ENCODE data around the gene HBD. TPM values are rescaled to one million over a fixed set of nuclear protein-coding genes. Genes with fewer than 3 reads are reported as not detected.
"Not testable (repeated sequence)": the region's sequence is repeated elsewhere in the genome, so short reads cannot be mapped to it uniquely, and the experiment has no call there.

The HBD gene
- total RNA-seq, 1 experiment from 2014 or later: 0.32 TPM

DNA sequence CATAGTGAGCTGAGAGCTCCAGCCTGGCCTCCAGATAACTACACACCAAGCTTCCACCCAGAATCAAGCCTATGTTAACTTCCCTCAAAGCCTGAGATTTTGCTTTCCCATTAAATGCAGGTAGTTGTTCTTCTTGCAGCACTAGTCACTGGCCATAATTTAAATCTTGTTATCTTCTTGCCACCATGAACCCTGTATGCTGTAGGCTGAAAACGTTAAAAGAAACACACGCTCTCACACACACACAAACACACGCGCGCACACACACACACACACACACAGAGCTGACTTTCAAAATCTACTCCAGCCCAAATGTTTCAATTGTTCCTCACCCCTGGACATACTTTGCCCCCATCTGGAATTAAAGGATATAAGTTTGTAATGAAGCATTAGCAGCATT lies 19.2 kb upstream of the HBD start:
- not testable (repeated sequence) for DNase-seq (ENCODE audit: low read depth)

DNA sequence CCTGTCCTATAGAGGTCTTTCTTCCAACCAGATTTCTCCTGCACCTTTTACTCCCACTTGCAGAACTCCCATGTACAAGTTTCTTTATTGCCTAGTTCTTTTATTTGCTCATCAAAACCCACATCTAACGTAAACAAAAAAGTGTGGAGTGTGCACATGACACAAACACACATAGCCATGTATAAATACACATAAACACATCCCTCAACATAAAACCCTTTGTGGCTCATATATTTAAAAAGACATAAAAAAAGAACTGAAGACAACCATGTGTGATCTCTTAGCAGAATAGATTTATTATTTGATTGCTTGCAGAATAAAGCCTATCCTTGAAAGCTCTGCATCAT lies 18.6 kb upstream of the HBD start:
- DNase-seq (ENCODE audit: low read depth): no peak

DNA sequence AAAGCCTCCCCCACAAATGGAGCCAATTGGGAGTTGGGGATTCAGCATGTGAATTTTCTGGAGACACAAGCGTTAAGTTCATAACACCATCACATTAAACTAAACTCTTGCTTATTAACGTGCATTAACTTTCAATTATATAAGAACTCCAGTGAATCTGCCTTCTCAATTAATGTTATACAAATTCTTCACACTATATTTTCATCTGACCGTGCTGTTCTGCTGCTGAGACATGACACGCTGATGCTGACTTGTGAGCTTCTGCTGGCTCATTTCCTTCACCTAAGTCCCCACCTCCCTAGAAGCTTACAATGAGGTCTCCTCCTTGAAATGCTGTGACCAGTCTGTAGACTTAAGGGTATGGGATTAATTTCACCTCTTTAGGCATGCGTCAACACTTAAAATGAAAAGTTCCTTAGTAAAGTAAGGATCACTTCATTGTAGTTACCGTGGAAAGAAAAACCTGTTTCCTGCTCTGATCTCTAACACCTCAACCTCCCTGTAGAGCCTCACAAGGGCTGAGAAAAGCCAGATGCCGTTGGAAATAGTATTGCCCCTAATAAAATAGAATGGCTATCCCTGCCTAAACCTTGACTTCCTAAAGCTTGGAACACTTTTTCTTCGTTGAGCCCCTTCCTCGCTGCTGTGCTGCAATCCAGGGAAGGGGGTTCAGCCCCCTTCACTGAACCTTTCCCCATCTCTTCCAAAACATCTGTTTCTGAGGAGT lies 18.1 kb upstream of the HBD start:
- no peak for DNase-seq (ENCODE audit: low read depth)

DNA sequence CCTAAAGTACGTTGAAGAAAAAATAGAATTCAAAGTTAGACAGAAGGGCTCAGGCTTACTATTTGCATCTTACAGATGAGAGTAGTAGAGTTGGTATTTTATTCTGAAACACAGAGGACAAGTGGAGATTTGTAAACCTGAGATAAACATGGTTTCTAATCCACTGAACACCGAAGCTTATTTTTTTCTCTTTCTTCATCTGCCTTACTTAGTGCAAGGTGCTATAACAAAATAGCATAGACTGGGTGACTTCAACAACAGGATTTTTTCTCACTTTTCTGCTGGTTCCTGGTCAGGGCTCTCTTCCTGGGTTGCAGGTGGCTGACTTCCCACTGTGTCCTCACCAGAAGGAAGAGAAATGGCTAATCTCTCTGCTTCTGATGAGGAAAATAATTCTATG lies 17.5 kb upstream of the HBD start:
- no peak for DNase-seq (ENCODE audit: low read depth)

DNA sequence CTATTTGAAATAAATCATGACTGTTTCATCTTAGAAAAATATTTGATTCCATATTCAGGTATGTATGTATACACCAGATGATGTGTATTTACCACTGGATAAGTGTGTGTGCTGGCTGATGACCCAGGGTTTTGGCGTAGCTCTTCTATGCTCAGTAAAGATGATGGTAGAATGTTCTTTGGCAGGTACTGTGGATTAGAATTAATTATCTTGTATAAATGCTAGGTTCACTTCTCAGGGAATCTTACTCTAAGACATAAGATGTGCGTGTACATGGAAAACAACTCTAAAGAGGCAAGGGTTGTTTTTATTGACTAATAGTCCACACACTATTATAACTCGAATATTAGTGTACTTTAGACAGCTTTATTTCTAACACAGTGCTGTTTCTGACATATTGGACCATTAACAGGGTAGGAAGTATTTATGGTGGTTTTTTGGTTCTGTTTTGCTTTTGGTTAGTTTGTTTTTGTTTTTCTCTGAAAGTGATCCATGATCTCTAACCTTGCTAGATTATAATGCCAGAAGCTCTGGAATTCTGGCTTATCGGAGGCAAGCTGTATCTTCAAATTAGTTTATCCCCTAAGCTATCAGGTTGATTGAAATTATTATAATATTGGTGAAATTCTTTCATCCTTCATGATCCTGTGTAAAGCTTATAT lies 16.4 kb upstream of the HBD start:
- no peak for DNase-seq (ENCODE audit: low read depth)

DNA sequence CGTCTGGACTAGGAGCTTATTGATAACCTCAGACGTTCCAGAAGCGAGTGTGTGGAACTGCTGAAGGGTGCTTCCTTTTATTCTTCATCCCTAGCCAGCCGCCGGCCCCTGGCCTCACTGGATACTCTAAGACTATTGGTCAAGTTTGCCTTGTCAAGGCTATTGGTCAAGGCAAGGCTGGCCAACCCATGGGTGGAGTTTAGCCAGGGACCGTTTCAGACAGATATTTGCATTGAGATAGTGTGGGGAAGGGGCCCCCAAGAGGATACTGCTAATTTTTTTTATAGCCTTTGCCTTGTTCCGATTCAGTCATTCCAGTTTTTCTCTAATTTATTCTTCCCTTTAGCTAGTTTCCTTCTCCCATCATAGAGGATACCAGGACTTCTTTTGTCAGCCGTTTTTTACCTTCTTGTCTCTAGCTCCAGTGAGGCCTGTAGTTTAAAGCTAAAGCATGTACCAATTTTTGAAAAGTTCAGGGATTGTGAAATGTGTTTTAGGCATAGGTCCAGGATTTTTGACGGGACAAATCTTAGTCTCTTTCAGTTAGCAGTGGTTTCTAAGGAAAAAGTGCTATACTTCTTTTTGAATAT lies 15.6 kb upstream of the HBD start, which contains the start of gene HBG1:
HBG1 (minus strand) TSS at position 51 of the 590 bp plus-strand sequence. CDS start 53 bp downstream, outside the sequence.
- not testable (repeated sequence) for DNase-seq (ENCODE audit: low read depth)

DNA sequence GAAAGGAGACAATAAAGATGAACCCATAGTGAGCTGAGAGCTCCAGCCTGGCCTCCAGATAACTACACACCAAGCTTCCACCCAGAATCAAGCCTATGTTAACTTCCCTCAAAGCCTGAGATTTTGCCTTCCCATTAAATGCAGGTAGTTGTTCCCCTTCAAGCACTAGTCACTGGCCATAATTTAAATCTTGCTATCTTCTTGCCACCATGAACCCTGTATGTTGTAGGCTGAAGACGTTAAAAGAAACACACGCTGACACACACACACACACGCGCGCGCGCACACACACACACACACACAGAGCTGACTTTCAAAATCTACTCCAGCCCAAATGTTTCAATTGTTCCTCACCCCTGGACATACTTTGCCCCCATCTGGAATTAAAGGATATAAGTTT lies 14.2 kb upstream of the HBD start:
- not testable (repeated sequence) for DNase-seq (ENCODE audit: low read depth)

DNA sequence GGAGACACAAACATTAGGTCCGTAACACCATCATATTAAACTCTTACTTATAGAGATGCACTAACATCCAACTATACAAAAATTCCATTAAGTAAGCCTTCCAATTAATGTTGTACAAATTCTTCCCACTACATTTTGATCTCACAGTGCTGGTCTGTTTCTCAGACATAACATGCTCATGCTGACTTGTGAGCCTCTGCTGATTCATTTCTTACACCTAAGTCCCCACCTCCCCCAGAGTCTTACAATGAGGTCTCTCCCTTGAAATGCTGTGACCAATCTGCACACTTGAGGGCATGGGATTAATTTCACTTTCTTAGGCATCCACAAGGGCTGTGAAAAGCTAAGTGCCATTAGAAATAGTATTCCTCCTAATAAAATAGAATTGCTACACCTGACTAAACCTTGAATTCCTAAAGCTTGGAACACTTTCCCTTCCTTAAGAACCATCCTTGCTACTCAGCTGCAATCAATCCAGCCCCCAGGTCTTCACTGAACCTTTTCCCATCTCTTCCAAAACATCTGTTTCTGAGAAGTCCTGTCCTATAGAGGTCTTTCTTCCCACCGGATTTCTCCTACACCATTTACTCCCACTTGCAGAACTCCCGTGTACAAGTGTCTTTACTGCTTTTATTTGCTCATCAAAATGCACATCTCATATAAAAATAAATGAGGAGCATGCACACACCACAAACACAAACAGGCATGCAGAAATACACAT lies 13.3 kb upstream of the HBD start:
- peak; percentile 32 for DNase-seq (ENCODE audit: low read depth)

DNA sequence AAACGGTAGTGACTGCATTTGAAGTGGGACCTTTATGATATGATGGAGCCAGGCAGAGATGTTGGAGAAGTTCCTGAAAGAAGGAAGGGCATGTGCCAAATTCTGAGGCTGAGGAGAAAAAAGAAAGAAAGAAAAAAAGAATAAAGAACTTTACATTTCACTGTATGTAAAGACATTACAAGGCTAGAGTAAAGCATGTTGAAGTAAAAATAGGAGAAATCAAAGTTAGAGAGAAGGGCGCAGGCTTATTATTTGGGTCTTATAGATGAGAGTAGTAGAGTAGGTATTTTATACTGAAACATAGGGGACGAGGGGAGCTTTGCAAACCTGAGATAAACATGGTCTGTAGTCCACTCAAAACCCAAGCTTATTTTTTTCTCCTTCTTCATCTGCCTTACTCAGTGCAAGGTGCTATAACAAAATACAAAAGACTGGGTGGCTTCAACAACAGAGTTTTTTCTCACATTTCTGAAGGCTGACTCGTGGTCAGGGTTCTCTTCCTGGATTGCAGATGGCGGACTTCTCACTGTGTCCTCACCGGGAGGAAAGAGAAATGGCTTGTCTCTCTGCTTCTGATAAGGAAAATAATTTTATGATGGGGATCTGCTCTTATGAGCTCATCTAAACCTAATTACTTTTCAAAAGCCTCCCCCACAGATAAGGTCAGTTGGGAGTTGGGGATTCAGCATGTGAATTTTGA lies 12.6 kb upstream of the HBD start:
- DNase-seq (ENCODE audit: low read depth): no peak

DNA sequence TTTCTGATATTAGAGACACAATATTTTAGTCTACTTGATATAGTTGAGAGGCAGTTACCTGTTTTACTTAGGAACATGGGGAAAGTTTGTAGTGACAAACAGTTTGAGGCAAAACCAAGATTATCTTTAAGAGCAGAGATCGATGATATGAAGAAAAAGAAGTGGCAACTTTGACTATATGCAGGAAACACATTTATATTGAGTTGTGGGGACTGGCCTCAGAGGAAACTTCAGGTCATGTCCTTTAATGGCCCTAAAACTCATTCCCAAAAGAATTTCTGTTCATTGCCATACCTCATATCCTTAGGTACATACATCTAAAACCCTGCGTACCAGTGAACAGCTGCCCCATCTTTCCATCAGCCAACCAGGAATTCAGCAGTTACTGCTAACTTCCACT lies 10.9 kb upstream of the HBD start:
- no peak for DNase-seq (ENCODE audit: low read depth)

DNA sequence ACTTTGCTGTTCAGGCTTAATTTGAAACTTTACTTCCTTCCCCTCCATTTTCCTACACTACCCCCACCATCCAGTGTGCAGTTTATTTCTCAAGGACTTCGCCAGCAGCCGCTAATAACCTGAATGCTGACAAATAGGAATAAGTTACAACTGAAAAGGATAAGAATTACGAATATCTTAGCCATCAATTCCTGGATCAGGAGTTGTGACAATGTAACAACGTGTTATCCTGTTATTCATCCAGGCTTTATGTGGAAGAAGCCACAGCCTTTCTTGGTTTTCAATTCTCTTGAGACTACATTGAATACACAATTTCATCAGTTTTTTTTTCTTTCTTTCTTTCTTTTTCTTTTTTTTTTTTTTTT lies 9.5 kb upstream of the HBD start:
- no peak for DNase-seq (ENCODE audit: low read depth)

DNA sequence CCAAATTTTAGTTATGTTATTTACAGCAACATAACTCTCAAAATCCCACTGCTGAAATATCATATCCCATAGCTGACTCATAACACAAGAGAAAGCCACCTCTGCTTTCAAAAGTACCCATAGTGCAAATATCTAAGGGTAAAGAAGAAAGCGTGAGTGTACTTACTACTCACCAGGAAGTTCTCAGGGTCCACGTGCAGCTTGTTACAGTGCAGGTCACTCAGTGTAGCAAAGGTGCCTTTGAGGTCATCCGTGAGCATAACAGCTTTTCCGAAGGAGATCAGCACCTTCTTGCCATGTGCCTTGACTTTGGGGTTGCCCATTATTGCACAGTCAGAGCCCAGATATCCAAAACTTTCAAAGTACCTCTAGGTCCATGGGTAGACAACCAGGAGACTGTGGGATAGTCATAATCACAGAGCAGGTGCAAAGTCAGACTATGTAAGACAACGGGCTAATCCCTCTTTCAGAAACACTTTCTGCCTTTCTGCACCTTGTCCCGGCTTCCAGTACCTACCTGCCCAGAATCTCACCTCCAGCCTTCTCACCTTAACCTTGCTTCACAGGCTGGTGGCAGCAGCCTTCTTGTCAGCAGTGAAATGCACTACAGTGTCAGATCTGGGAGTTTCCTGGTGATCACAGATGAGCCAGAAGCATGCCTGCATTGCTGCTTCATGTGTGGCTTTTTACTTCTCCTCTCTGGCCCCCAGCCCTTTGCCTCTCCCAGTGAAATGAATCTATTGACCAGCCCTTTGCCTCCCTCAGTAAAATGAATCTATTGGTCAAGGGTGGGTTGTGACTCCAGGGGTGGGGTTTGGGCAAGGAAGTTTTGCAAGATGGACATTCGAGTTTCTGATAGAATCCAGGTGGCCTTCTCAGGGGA lies 8.9 kb upstream of the HBD start:
- peak; percentile 8 for DNase-seq (ENCODE audit: low read depth)

DNA sequence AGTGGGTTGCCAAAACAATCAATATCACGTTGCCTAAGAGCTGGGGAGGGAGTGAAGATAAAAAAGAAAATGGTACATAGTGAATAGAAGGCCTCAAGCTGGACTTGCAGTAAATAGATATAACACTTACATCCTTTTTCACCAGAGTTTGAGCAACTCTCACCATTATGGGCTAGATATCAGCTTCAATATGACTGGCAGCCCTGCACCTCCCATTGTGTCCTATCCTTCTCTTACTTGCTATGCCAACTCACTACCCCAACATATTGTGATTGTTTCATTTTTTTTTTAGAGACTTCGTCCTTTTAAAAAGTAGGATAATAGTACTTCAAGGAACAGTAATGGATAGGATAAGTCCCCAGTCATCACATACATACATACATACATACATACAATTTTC lies 7.9 kb upstream of the HBD start:
- no peak for DNase-seq (ENCODE audit: low read depth)

DNA sequence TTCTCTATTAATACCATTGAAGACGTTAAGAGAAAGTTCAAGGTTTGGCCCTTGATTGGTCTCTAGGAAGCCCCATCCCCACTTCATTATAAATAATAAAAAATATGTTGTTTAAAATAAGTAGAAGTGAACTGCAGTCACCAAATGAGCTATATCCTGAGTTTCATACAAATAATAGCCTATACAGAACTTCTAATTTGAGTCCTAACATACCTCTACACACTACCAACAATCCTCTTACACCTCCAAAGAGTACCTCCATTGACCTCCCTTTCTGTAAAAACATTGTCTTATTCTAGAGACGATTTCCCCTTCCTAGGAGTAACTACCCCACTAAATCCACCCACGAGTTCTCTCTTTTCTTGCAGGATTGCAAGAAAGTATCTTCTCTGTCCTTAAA lies 7.2 kb upstream of the HBD start:
- no peak for DNase-seq (ENCODE audit: low read depth)

DNA sequence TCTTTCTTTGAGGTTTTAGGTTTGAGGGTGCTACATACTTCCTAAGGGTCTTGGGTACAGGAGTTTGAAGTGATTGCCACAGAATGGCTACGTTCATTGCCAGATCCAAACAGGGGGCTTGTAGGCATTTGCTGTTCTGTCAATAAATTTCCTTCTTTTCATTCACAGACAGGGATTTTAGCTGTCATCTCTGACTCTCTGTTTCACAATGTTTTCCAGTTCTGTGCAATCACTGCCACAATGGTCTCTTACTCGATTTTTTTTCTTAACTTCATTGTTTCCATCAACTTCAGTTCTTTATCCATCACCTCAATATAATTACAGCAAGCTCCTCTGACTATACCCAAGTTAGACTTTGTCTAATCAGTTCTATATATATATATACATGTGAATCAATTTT lies 6.2 kb upstream of the HBD start:
- DNase-seq (ENCODE audit: low read depth): no peak

DNA sequence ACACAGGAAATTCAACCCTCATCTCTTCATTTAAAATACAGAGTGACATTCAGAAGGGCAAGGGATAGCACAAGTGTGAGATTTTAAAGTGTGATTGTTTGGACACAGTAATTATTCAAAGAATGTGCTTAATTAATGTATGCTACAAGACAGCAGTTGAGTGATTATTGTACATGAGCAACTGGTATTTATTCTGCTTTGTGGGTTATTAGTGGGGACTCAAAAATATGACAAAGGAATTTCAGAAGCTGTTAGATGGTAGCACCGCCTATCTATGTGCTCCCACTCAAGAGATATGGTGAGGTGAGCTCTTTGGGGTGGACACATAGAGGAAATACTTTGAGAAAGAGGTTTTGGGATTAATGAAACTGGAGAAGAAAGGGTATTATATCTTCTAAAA lies 5.8 kb upstream of the HBD start:
- DNase-seq (ENCODE audit: low read depth): no peak

DNA sequence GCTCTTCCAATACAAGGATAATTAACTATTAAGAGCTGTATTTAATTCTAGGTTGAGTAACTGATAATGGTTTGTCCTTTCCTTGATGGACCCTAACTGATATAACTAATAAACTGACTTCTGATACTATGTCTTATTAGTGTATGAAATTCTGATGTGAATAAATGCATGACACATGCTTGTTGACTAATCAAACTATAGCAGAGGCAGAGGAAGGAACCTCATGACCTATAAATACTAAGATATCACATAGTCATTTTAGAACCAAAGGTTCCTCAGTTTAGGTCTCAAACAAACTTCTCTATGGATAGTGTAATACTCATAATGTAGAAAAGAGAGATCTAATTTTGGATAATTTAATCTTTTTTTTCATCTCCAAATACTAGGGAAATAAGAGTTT lies 4.8 kb upstream of the HBD start:
- no peak for DNase-seq (ENCODE audit: low read depth)

DNA sequence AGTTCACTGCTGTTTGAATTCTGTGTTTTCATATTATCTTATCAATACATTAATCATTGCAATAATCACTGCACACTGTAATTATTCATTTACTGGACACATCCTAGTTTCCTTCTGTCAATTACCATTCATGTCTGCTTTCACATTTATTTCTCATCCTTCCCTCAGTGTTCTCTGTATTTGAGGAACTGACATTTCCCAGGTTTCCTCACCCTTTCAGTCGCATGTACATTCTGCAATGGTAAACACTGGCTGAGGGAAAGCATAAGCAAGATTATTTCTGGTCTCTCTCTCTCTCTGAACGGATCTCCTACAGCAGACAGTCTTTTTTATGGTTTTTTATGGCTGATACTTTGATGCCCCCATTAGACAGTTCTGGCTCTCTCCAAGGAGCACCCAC lies 4.2 kb upstream of the HBD start:
- no peak for DNase-seq (ENCODE audit: low read depth)

DNA sequence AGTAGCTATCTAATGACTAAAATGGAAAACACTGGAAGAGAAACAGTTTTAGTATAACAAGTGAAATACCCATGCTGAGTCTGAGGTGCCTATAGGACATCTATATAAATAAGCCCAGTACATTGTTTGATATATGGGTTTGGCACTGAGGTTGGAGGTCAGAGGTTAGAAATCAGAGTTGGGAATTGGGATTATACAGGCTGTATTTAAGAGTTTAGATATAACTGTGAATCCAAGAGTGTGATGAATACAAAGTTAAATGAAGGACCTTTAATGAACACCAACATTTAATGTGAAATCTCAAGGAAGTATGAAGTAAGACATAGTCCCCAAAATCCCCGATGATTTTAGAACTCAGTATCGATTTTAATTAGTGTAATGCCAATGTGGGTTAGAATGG lies 3.1 kb upstream of the HBD start:
- DNase-seq (ENCODE audit: low read depth): no peak

DNA sequence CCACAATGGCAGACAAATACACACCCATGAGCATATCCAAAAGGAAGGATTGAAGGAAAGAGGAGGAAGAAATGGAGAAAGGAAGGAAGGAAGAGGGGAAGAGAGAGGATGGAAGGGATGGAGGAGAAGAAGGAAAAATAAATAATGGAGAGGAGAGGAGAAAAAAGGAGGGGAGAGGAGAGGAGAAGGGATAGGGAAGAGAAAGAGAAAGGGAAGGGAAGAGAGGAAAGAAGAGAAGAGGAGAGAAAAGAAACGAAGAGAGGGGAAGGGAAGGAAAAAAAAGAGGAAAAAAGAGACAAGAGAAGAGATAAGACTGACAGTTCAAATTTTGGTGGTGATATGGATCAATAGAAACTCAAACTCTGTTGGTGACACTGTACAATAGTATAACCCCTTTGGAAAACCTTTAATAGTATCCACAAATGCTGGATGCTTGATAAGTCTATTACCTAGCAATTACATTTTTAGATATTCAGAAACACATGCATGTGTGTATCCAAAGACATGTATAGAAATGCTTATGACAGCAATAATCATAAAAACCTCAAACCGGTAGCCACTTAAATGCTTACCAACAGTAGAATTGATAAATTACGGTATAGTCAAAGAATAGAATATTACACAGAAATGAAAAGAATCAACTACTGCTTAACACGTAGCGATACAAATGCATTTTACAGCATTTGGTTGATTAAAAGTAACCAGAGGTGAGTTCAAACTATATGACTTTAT lies 1.2 kb upstream of the HBD start:
- no peak for DNase-seq (ENCODE audit: low read depth)

Measured in M059J (cell line).